Osteocyte (in vitro differentiated cells): ENCODE data around the gene SEMA6B. TPM values are rescaled to one million over a fixed set of nuclear protein-coding genes. Genes with fewer than 3 reads are reported as not detected.

Source experiments
- DNase-seq: peaks from one replicate; pipeline ENCODE4 v3.0.0; 2021; ENCODE audit warnings: mixed read lengths; ENCODE audit not compliant: unreplicated experiment; ENCODE audit errors: extremely low spot score
- H3K27ac Mint-ChIP-seq: one replicate; pipeline ENCODE4 v1.8.0; 2021; ENCODE audit warnings: mild to moderate bottlenecking, mixed read lengths; ENCODE audit not compliant: unreplicated experiment
- H3K27me3 Mint-ChIP-seq: one replicate; pipeline ENCODE4 v1.8.0; 2021; ENCODE audit warnings: mixed read lengths; ENCODE audit not compliant: unreplicated experiment
- H3K36me3 Mint-ChIP-seq: one replicate; pipeline ENCODE4 v1.8.0; 2021; ENCODE audit warnings: mixed read lengths; ENCODE audit not compliant: unreplicated experiment
- H3K4me1 Mint-ChIP-seq: one replicate; pipeline ENCODE4 v1.8.0; 2021; ENCODE audit warnings: mixed read lengths; ENCODE audit not compliant: unreplicated experiment
- H3K4me3 Mint-ChIP-seq: one replicate; pipeline ENCODE4 v1.8.0; 2021; ENCODE audit warnings: mild to moderate bottlenecking, moderate library complexity, mixed read lengths; ENCODE audit not compliant: unreplicated experiment
- H3K9me3 Mint-ChIP-seq: one replicate; pipeline ENCODE4 v1.8.0; 2021; ENCODE audit warnings: mixed read lengths; ENCODE audit not compliant: unreplicated experiment
- CTCF ChIP-seq: fragments of 200-600 bp; sonication (generic); IDR thresholded peaks from 2 replicates; pipeline ENCODE4 v1.5.0; 2021; ENCODE audit warnings: antibody characterized with exemption, mild to moderate bottlenecking, moderate library complexity
- total RNA-seq: library from RNA; stranded (reverse); gene quantifications from 2 replicates; pipeline ENCODE4 v1.2.1, GENCODE V29; 2021

SEMA6B gene
- total RNA-seq, 1 donor from 2014 or later, result 6.2 TPM

- H3K36me3 Mint-ChIP-seq, result no peaks in the 10 kb centered on the region
- H3K4me1 Mint-ChIP-seq, result peaks cover 2% of the 10 kb centered on the region
- no peak overlapping the region for H3K27ac Mint-ChIP-seq
- no peak for DNase-seq
- no peaks in the 10 kb centered on the region for H3K9me3 Mint-ChIP-seq
- no peak overlapping the region for H3K4me3 Mint-ChIP-seq
- no peak for TF ChIP-seq CTCF
- H3K27me3 Mint-ChIP-seq, result no peaks in the 10 kb centered on the region
Observed at GRCh38 chr19:4556597-4557127, 2.8 kb downstream of the SEMA6B start.

- Mint-ChIP-seq H3K36me3 (no peaks in the 10 kb centered on the region), H3K4me3 (no peak overlapping the region), H3K9me3 (no peaks in the 10 kb centered on the region), H3K4me1 (peaks cover 2% of the 10 kb centered on the region), H3K27me3 (no peaks in the 10 kb centered on the region), H3K27ac (no peak overlapping the region)
- TF ChIP-seq CTCF, result no peak
- no peak for DNase-seq
Observed at GRCh38 chr19:4555657-4556561, 3.6 kb downstream of the SEMA6B start.

- DNase-seq, result no peak
- Mint-ChIP-seq H3K27ac (no peak overlapping the region), H3K4me1 (peaks cover 2% of the 10 kb centered on the region), H3K27me3 (no peaks in the 10 kb centered on the region), H3K36me3 (no peaks in the 10 kb centered on the region), H3K9me3 (no peaks in the 10 kb centered on the region), H3K4me3 (no peak overlapping the region)
- no peak for TF ChIP-seq CTCF
Observed at GRCh38 chr19:4554717-4555116, 4.8 kb downstream of the SEMA6B start.

- Mint-ChIP-seq H3K27me3 (no peaks in the 10 kb centered on the region), H3K9me3 (no peaks in the 10 kb centered on the region), H3K4me3 (no peak overlapping the region), H3K27ac (no peak overlapping the region), H3K36me3 (no peaks in the 10 kb centered on the region), H3K4me1 (peaks cover 2% of the 10 kb centered on the region)
- DNase-seq, result no peak
- TF ChIP-seq CTCF, result no peak
Observed at GRCh38 chr19:4553775-4554174, 5.7 kb downstream of the SEMA6B start.

GRCh38 chr19:4553092-4553695 lies 6.3 kb downstream of the SEMA6B start:
- H3K36me3 Mint-ChIP-seq, result no peaks in the 10 kb centered on the region
- DNase-seq, result no peak
- no peaks in the 10 kb centered on the region for H3K9me3 Mint-ChIP-seq
- no peak overlapping the region for H3K4me3 Mint-ChIP-seq
- H3K27me3 Mint-ChIP-seq, result no peaks in the 10 kb centered on the region
- TF ChIP-seq CTCF, result no peak
- H3K4me1 Mint-ChIP-seq, result no peaks in the 10 kb centered on the region
- no peak overlapping the region for H3K27ac Mint-ChIP-seq
